Body of pancreas (tissue), 4 donors: Measurements from ENCODE around the gene LIPE. TPM values are rescaled to one million over a fixed set of nuclear protein-coding genes. Genes with fewer than 3 reads are reported as not detected.

Source experiments
- ATAC-seq: fragments of 150-250 bp; one replicate; pipeline ENCODE4 v1.9.1; 2016
- DNase-seq, 4 donors: peaks; one replicate each; pipeline ENCODE4 v3.0.0-alpha.2; 2019
- H3K27ac ChIP-seq, 4 donors: fragments of 200-600 bp; sonication (generic); 1 replicate in 3 of 4; 2 replicates in 1 of 4; pipeline versions ENCODE4 v1.5.1 to v1.6.1; 2016 to 2019; ENCODE audit warnings: mild to moderate bottlenecking in 1 of 4, mixed read lengths in 1 of 4, moderate library complexity in 1 of 4
- H3K27me3 ChIP-seq, 2 donors: fragments of 200-600 bp; sonication (generic); one replicate each; pipeline ENCODE4 v1.6.0; 2016; ENCODE audit warnings: mild to moderate bottlenecking in 1 of 2
- H3K36me3 ChIP-seq, 2 donors: fragments of 200-600 bp; sonication (generic); replicated peaks in 1 of 2; 2 replicates each; pipeline ENCODE4 v1.5.1; 2016; ENCODE audit warnings: low read depth in 2 of 2; ENCODE audit not compliant: insufficient read depth in 1 of 2
- H3K4me1 ChIP-seq: fragments of 200-600 bp; sonication (generic); one replicate; pipeline ENCODE4 v1.6.0; 2016
- H3K4me3 ChIP-seq, 2 donors: fragments of 200-600 bp; sonication (generic); 1 replicate in 1 of 2; 2 replicates in 1 of 2; pipeline ENCODE4 v1.5.1; 2016 to 2019
- H3K9me3 ChIP-seq, 3 donors: fragments of 200-600 bp; sonication (generic); 1 replicate in 2 of 3; 2 replicates in 1 of 3; pipeline ENCODE4 v1.5.1; 2016
- CTCF ChIP-seq, 7 experiments: fragments of 450-650 bp in 4 of 7; fragments of 200-600 bp in 3 of 7; sonication (generic) in 3 of 7; IDR thresholded peaks; one replicate each; pipeline ENCODE4 v1.5.1; 2016 to 2019; ENCODE audit warnings: antibody characterized with exemption in 7 of 7
- POLR2A ChIP-seq, 3 donors: fragments of 450-650 bp; IDR thresholded peaks; one replicate each; pipeline ENCODE4 v1.6.1; 2016; ENCODE audit warnings: antibody characterized with exemption in 3 of 3, mild to moderate bottlenecking in 2 of 3
- WGBS, 2 donors: methylation state at CpG; one replicate each; pipeline ENCODE4 v1.1.5; 2017; 5-methylcytosine and 5-hydroxymethylcytosine counted together
- intact Hi-C: fragments of 100-400 bp; cut with DNase I; formaldehyde crosslinking; loops from one replicate; pipeline ENCODE4 v1.15.1; 2023
- total RNA-seq, 2 donors: library from RNA; depleted of rRNA; stranded (reverse); fragments of >200 nt; gene quantifications; one replicate each; pipeline ENCODE4 v1.1.0, GENCODE V29; 2016

The LIPE gene
- total RNA-seq, 2 donors from 2014 or later: 8.3 to 357 TPM

- Histone ChIP-seq H3K27ac (no peak overlapping the region), H3K4me3 (no peak overlapping the region), H3K4me1 (no peaks in the 10 kb centered on the region), H3K36me3 (no peaks in the 10 kb centered on the region), H3K27me3 (no peaks in the 10 kb centered on the region), H3K9me3 (no peaks in the 10 kb centered on the region)
- 83 to 91% methylated on average over 8 to 9 of the region's 12 CpGs for WGBS, 2 donors
- ATAC-seq: no peak
- intact Hi-C loops: no loop called here
- no peak for TF ChIP-seq POLR2A (IDR thresholded peaks at IDR 0.05)
- no peak for TF ChIP-seq CTCF (IDR thresholded peaks at IDR 0.05)
- DNase-seq: no peak
Measured at GRCh38 chr19:42357290-42357689, 69.9 kb downstream of the LIPE start.

GRCh38 chr19:42356686-42357085 lies 70.5 kb downstream of the LIPE start:
- no peak for ATAC-seq
- TF ChIP-seq CTCF (IDR thresholded peaks at IDR 0.05) (no peak), POLR2A (IDR thresholded peaks at IDR 0.05) (no peak)

GRCh38 chr19:42355896-42356295 lies 71.3 kb downstream of the LIPE start:
- ATAC-seq: no peak
- Histone ChIP-seq H3K36me3 (no peaks in the 10 kb centered on the region), H3K27me3 (no peaks in the 10 kb centered on the region), H3K4me3 (no peak overlapping the region), H3K9me3 (no peaks in the 10 kb centered on the region), H3K27ac (no peak overlapping the region), H3K4me1 (no peaks in the 10 kb centered on the region)
- 94 to 100% methylated on average over 2 to 12 of the region's 12 CpGs for WGBS, 2 donors
- TF ChIP-seq CTCF (IDR thresholded peaks at IDR 0.05) (no peak), POLR2A (IDR thresholded peaks at IDR 0.05) (no peak)
- DNase-seq: no peak
- intact Hi-C loops: no loop called here

More at GRCh38 chr19:42356686-42357085, 70.5 kb downstream of the LIPE start:
- Histone ChIP-seq H3K27me3 (no peaks in the 10 kb centered on the region), H3K4me1 (no peaks in the 10 kb centered on the region), H3K36me3 (no peaks in the 10 kb centered on the region), H3K4me3 (no peak overlapping the region), H3K27ac (no peak overlapping the region), H3K9me3 (no peaks in the 10 kb centered on the region)
- intact Hi-C loops: no loop called here
- WGBS, 2 donors: 95 to 96% methylated on average over 15 of the region's 15 CpGs
- DNase-seq: no peak

GRCh38 chr19:42353341-42354015 lies 73.7 kb downstream of the LIPE start:
- Histone ChIP-seq H3K4me3 (no peak overlapping the region), H3K27ac (no peak overlapping the region), H3K27me3 (no peaks in the 10 kb centered on the region), H3K36me3 (no peaks in the 10 kb centered on the region), H3K9me3 (no peaks in the 10 kb centered on the region), H3K4me1 (no peaks in the 10 kb centered on the region)
- no peak for ATAC-seq
- no peak for DNase-seq
- intact Hi-C loops: no loop called here
- 89 to 91% methylated on average over 10 to 26 of the region's 29 CpGs for WGBS, 2 donors
- TF ChIP-seq POLR2A (IDR thresholded peaks at IDR 0.05) (no peak), CTCF (IDR thresholded peaks at IDR 0.05) (no peak)
